Activated gamma-delta T cell (primary cell): ENCODE data around the gene IL4R.

Experiments
- DNase-seq: peaks from one replicate; lab custom pipeline; 2025; lab: John Stamatoyannopoulos, UW

The IL4R gene

GRCh38 chr16:27315333-27316037, 1.7 kb downstream of the IL4R start:
- no peak for DNase-seq

GRCh38 chr16:27316038-27316680, 2.4 kb downstream of the IL4R start:
- no peak for DNase-seq

GRCh38 chr16:27317320-27317719, 3.5 kb downstream of the IL4R start:
- DNase-seq = no peak

GRCh38 chr16:27317738-27318391, 4.1 kb downstream of the IL4R start:
- no peak for DNase-seq

GRCh38 chr16:27318392-27319256, 4.8 kb downstream of the IL4R start:
- DNase-seq = no peak

GRCh38 chr16:27319257-27319965, 5.6 kb downstream of the IL4R start:
- DNase-seq = no peak

- DNase-seq = no peak
Measured at GRCh38 chr16:27320261-27321012, 6.7 kb downstream of the IL4R start.

GRCh38 chr16:27321013-27321915, 7.5 kb downstream of the IL4R start:
- no peak for DNase-seq

GRCh38 chr16:27322858-27323780, 9.3 kb downstream of the IL4R start:
- DNase-seq = no peak

GRCh38 chr16:27323781-27324561, 10.2 kb downstream of the IL4R start:
- no peak for DNase-seq

GRCh38 chr16:27324851-27325301, 11.1 kb downstream of the IL4R start:
- DNase-seq = no peak

- no peak for DNase-seq
Measured at GRCh38 chr16:27325736-27326135, 12.0 kb downstream of the IL4R start.

- no peak for DNase-seq
Measured at GRCh38 chr16:27326251-27326650, 12.5 kb downstream of the IL4R start.

GRCh38 chr16:27326738-27327585, 13.2 kb downstream of the IL4R start:
- no peak for DNase-seq

GRCh38 chr16:27327586-27327915, 13.8 kb downstream of the IL4R start:
- no peak for DNase-seq

- no peak for DNase-seq
Measured at GRCh38 chr16:27328937-27329336, 15.2 kb downstream of the IL4R start.
